Type B pancreatic cell (in vitro differentiated cells): ENCODE data around the gene MMP24. TPM values are rescaled to one million over a fixed set of nuclear protein-coding genes. Genes with fewer than 3 reads are reported as not detected.

Source experiments
- DNase-seq: peaks from one replicate; pipeline ENCODE4 v3.0.0; 2021; ENCODE audit warnings: mixed read lengths; ENCODE audit not compliant: unreplicated experiment; ENCODE audit errors: extremely low spot score
- H3K27ac Mint-ChIP-seq: 2 replicates; pipeline ENCODE4 v1.8.0; 2021; ENCODE audit warnings: mild to moderate bottlenecking, mixed read lengths
- H3K27me3 Mint-ChIP-seq: 2 replicates; pipeline ENCODE4 v1.8.0; 2021; ENCODE audit warnings: mixed read lengths
- H3K36me3 Mint-ChIP-seq: 2 replicates; pipeline ENCODE4 v1.8.0; 2021; ENCODE audit warnings: mixed read lengths
- H3K4me1 Mint-ChIP-seq: one replicate; pipeline ENCODE4 v1.8.0; 2021; ENCODE audit warnings: mixed read lengths; ENCODE audit not compliant: unreplicated experiment
- H3K4me3 Mint-ChIP-seq: 2 replicates; pipeline ENCODE4 v1.8.0; 2021; ENCODE audit warnings: mild to moderate bottlenecking, mixed read lengths
- H3K9me3 Mint-ChIP-seq: 2 replicates; pipeline ENCODE4 v1.8.0; 2021; ENCODE audit warnings: mixed read lengths
- CTCF ChIP-seq: fragments of 200-600 bp; sonication (generic); conservative IDR thresholded peaks from 2 replicates; pipeline ENCODE4 v1.5.0; 2021; ENCODE audit warnings: antibody characterized with exemption, mild to moderate bottlenecking
- total RNA-seq: library from RNA; stranded (reverse); gene quantifications from 2 replicates; pipeline ENCODE4 v1.2.1, GENCODE V29; 2021; ENCODE audit warnings: low replicate concordance

Gene MMP24
- total RNA-seq, 1 donor from 2014 or later = 2.6 TPM

GRCh38 chr20:35317416-35318210, 91.1 kb downstream of the MMP24 start:
- Mint-ChIP-seq H3K36me3 (peaks cover 9% of the 10 kb centered on the region), H3K4me1 (peaks cover 38% of the 10 kb centered on the region), H3K4me3 (no peak overlapping the region), H3K27ac (peak overlapping the region; percentile 84), H3K27me3 (no peaks in the 10 kb centered on the region), H3K9me3 (no peaks in the 10 kb centered on the region)
- no peak for TF ChIP-seq CTCF
- no peak for DNase-seq

GRCh38 chr20:35318502-35319157, 92.1 kb downstream of the MMP24 start:
- H3K27ac Mint-ChIP-seq = peak overlapping the region; percentile 84
- H3K27me3 Mint-ChIP-seq = no peaks in the 10 kb centered on the region
- TF ChIP-seq CTCF = no peak
- peaks cover 38% of the 10 kb centered on the region for H3K4me1 Mint-ChIP-seq
- no peaks in the 10 kb centered on the region for H3K9me3 Mint-ChIP-seq
- H3K4me3 Mint-ChIP-seq = no peak overlapping the region
- H3K36me3 Mint-ChIP-seq = peaks cover 6% of the 10 kb centered on the region
- DNase-seq = no peak

- peaks cover 3% of the 10 kb centered on the region for H3K36me3 Mint-ChIP-seq
- peak overlapping the region; percentile 84 for H3K27ac Mint-ChIP-seq
- DNase-seq = no peak
- no peaks in the 10 kb centered on the region for H3K27me3 Mint-ChIP-seq
- H3K4me3 Mint-ChIP-seq = no peak overlapping the region
- no peak for TF ChIP-seq CTCF
- H3K4me1 Mint-ChIP-seq = peaks cover 37% of the 10 kb centered on the region
- no peaks in the 10 kb centered on the region for H3K9me3 Mint-ChIP-seq
These were observed 92.8 kb downstream of the MMP24 start for GRCh38 chr20:35319192-35319870.

GRCh38 chr20:35319871-35320197, 93.3 kb downstream of the MMP24 start:
- Mint-ChIP-seq H3K27ac (peak overlapping the region; percentile 18), H3K36me3 (no peaks in the 10 kb centered on the region), H3K4me3 (peak overlapping the region; percentile 4), H3K9me3 (no peaks in the 10 kb centered on the region), H3K27me3 (no peaks in the 10 kb centered on the region), H3K4me1 (peaks cover 32% of the 10 kb centered on the region)
- no peak for TF ChIP-seq CTCF
- no peak for DNase-seq

GRCh38 chr20:35320396-35321126, 94.1 kb downstream of the MMP24 start:
- Mint-ChIP-seq H3K36me3 (no peaks in the 10 kb centered on the region), H3K4me3 (no peak overlapping the region), H3K4me1 (peaks cover 28% of the 10 kb centered on the region), H3K9me3 (no peaks in the 10 kb centered on the region), H3K27me3 (no peaks in the 10 kb centered on the region), H3K27ac (no peak overlapping the region)
- no peak for DNase-seq
- TF ChIP-seq CTCF = no peak
